DOHH2 (cell line): ENCODE results near the gene B4GALNT3.

Source experiments
- H3F3A ChIP-seq: fragments of 200-600 bp; sonication (generic), shearing (Covaris generic); 2 replicates; pipeline ENCODE4 v1.6.0; 2016; ENCODE audit warnings: antibody characterized with exemption, mild to moderate bottlenecking; ENCODE audit not compliant: control insufficient read depth, insufficient read depth
- H3K27ac ChIP-seq: fragments of 200-600 bp; sonication (generic); 2 replicates; pipeline ENCODE4 v1.5.1; 2014; ENCODE audit warnings: low read depth, mild to moderate bottlenecking, low read length, moderate library complexity
- H3K27me3 ChIP-seq: fragments of 200-600 bp; sonication (generic); 2 replicates; pipeline ENCODE4 v1.6.1; 2014; ENCODE audit warnings: mild to moderate bottlenecking, low read length, mixed read lengths; ENCODE audit not compliant: control insufficient read depth
- H3K36me3 ChIP-seq: fragments of 200-600 bp; sonication (generic); 2 replicates; pipeline ENCODE4 v1.6.1; 2014; ENCODE audit warnings: mild to moderate bottlenecking, low read length, moderate library complexity, mixed read lengths; ENCODE audit not compliant: control insufficient read depth
- H3K4me1 ChIP-seq: fragments of 200-600 bp; sonication (generic); 2 replicates; pipeline ENCODE4 v1.6.1; 2014; ENCODE audit warnings: mild to moderate bottlenecking, low read length, mixed read lengths; ENCODE audit not compliant: control insufficient read depth
- H3K4me2 ChIP-seq: fragments of 200-600 bp; sonication (generic); 2 replicates; pipeline ENCODE4 v1.6.0; 2014; ENCODE audit warnings: mild to moderate bottlenecking, low read length, moderate library complexity
- H3K4me3 ChIP-seq: fragments of 200-600 bp; sonication (generic); 2 replicates; pipeline ENCODE4 v1.5.1; 2014; ENCODE audit warnings: mild to moderate bottlenecking, low read length, mixed read lengths
- H3K79me2 ChIP-seq: fragments of 200-600 bp; sonication (generic); 2 replicates; pipeline ENCODE4 v1.6.1; 2014; ENCODE audit warnings: mild to moderate bottlenecking, low read length, mixed read lengths; ENCODE audit not compliant: control insufficient read depth
- H3K9me2 ChIP-seq: fragments of 200-600 bp; sonication (generic); replicated peaks from 2 replicates; pipeline ENCODE4 v1.6.1; 2014; ENCODE audit warnings: mild to moderate bottlenecking, low read length, mixed read lengths; ENCODE audit not compliant: control insufficient read depth
- H3K9me3 ChIP-seq: fragments of 200-600 bp; sonication (generic); 2 replicates; pipeline ENCODE4 v1.6.1; 2014; ENCODE audit warnings: antibody characterized with exemption, low read length, mixed read lengths; ENCODE audit not compliant: control insufficient read depth, insufficient read depth
- H4K20me1 ChIP-seq: fragments of 200-600 bp; sonication (generic); 2 replicates; pipeline ENCODE4 v1.6.0; 2014; ENCODE audit warnings: low read depth, mild to moderate bottlenecking, antibody characterized with exemption, low read length, moderate library complexity; ENCODE audit not compliant: control insufficient read depth, insufficient read depth
- CTCF ChIP-seq: fragments of 200-600 bp; sonication (generic); IDR thresholded peaks from one replicate; pipeline ENCODE4 v1.5.1; 2014; ENCODE audit warnings: antibody characterized with exemption, mild to moderate bottlenecking, low read depth, low read length; ENCODE audit not compliant: poor library complexity, severe bottlenecking
- EZH2phosphoT487 ChIP-seq: fragments of 200-600 bp; sonication (generic); IDR thresholded peaks from 2 replicates; pipeline ENCODE4 v1.6.1; 2017; ENCODE audit warnings: borderline replicate concordance, mild to moderate bottlenecking, antibody characterized with exemption, low read length, moderate library complexity, mixed read lengths

B4GALNT3 gene

GRCh38 chr12:560691-561390 lies 101.1 kb downstream of the B4GALNT3 start:
- H3K9me3 ChIP-seq = no peaks in the 10 kb centered on the region
- H3K4me2 ChIP-seq = no peak overlapping the region
- peaks cover 11% of the 10 kb centered on the region for H3K4me1 ChIP-seq
- no peaks in the 10 kb centered on the region for H3K9me2 ChIP-seq
- H4K20me1 ChIP-seq = no peaks in the 10 kb centered on the region
- H3K79me2 ChIP-seq = no peaks in the 10 kb centered on the region
- H3K36me3 ChIP-seq = no peaks in the 10 kb centered on the region
- TF ChIP-seq EZH2phosphoT487 (no peak), CTCF (no peak)
- no peaks in the 10 kb centered on the region for H3K27me3 ChIP-seq
- H3K4me3 ChIP-seq = no peak overlapping the region
- no peak overlapping the region for H3K27ac ChIP-seq
- no peaks in the 10 kb centered on the region for H3F3A ChIP-seq

GRCh38 chr12:561391-561705 lies 101.6 kb downstream of the B4GALNT3 start:
- peaks cover 11% of the 10 kb centered on the region for H3K4me1 ChIP-seq
- no peak for TF ChIP-seq CTCF
- TF ChIP-seq EZH2phosphoT487 = no peak
- no peak overlapping the region for H3K4me3 ChIP-seq
- no peak overlapping the region for H3K4me2 ChIP-seq
- H3K36me3 ChIP-seq = no peaks in the 10 kb centered on the region
- H3K27me3 ChIP-seq = no peaks in the 10 kb centered on the region
- H3K27ac ChIP-seq = no peak overlapping the region
- H3F3A ChIP-seq = no peaks in the 10 kb centered on the region
- H3K9me2 ChIP-seq = no peaks in the 10 kb centered on the region
- no peaks in the 10 kb centered on the region for H3K9me3 ChIP-seq
- H4K20me1 ChIP-seq = no peaks in the 10 kb centered on the region
- no peaks in the 10 kb centered on the region for H3K79me2 ChIP-seq

- no peak overlapping the region for H3K27ac ChIP-seq
- H3K4me1 ChIP-seq = peaks cover 11% of the 10 kb centered on the region
- H3K36me3 ChIP-seq = no peaks in the 10 kb centered on the region
- no peaks in the 10 kb centered on the region for H3F3A ChIP-seq
- TF ChIP-seq EZH2phosphoT487 (no peak), CTCF (no peak)
- no peaks in the 10 kb centered on the region for H3K9me3 ChIP-seq
- H3K27me3 ChIP-seq = no peaks in the 10 kb centered on the region
- no peaks in the 10 kb centered on the region for H4K20me1 ChIP-seq
- no peaks in the 10 kb centered on the region for H3K79me2 ChIP-seq
- H3K4me3 ChIP-seq = no peak overlapping the region
- H3K4me2 ChIP-seq = no peak overlapping the region
- no peaks in the 10 kb centered on the region for H3K9me2 ChIP-seq
These were observed 102.3 kb downstream of the B4GALNT3 start for GRCh38 chr12:561908-562593.
